GM20000 (cell line): Measurements from ENCODE around the gene MOGAT3.

Experiments used
- DNase-seq: peaks from one replicate; pipeline ENCODE4 v3.0.0; 2012; ENCODE audit warnings: low spot score
- TF ChIP-seq, protein P1 (sequence below): IDR thresholded peaks from 2 replicates; pipeline ENCODE4 v1.5.1; 2012; ENCODE audit warnings: mild to moderate bottlenecking, control low read depth; ENCODE audit errors: extremely low read depth, missing control alignments

MOGAT3 gene

DNA sequence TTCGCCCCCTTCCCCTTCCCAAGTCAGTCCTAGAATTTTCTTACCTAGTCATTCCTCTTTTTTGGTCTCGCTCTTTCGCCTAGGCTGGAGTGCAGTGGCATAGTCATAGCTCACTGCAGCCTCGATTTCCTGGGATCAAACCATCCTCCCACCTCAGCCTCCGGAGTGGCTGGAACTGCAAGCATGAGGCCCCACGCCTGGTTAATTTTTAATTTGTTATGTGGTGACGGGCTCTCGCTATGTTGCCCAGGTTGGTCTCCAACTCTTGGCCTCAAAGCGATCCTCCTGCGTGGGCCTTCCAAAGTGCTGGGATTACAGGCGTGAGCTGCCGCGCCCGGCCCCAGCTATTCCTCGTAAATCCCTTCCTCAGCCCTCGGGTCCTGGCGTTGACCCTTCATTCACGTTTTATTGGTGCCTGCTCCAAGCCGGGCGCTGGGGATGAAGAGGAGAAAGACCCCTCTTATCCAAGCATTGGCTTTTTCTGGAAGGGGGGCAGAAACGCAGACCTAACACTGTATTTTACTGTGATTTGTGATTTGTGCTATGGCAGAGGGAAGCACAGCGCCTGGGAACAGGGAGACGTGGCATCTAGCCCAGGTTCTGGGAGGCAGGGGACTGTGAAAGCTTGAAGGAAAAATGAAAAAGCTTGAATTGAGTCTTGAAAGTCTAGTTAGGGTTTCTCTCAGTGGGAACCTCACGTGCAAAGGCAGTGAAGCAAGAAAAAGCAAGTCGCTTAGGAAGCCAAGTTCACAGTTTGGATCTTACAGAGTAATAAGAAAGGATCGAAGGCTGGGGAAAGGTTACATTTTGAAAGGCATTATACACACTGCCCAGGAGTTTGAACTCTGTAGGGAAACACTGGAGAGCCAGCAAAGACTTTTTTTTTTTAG, 17.6 kb upstream of the MOGAT3 start:
- TF ChIP-seq, protein P1, sequence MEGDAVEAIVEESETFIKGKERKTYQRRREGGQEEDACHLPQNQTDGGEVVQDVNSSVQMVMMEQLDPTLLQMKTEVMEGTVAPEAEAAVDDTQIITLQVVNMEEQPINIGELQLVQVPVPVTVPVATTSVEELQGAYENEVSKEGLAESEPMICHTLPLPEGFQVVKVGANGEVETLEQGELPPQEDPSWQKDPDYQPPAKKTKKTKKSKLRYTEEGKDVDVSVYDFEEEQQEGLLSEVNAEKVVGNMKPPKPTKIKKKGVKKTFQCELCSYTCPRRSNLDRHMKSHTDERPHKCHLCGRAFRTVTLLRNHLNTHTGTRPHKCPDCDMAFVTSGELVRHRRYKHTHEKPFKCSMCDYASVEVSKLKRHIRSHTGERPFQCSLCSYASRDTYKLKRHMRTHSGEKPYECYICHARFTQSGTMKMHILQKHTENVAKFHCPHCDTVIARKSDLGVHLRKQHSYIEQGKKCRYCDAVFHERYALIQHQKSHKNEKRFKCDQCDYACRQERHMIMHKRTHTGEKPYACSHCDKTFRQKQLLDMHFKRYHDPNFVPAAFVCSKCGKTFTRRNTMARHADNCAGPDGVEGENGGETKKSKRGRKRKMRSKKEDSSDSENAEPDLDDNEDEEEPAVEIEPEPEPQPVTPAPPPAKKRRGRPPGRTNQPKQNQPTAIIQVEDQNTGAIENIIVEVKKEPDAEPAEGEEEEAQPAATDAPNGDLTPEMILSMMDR = no peak
- DNase-seq = no peak

DNA sequence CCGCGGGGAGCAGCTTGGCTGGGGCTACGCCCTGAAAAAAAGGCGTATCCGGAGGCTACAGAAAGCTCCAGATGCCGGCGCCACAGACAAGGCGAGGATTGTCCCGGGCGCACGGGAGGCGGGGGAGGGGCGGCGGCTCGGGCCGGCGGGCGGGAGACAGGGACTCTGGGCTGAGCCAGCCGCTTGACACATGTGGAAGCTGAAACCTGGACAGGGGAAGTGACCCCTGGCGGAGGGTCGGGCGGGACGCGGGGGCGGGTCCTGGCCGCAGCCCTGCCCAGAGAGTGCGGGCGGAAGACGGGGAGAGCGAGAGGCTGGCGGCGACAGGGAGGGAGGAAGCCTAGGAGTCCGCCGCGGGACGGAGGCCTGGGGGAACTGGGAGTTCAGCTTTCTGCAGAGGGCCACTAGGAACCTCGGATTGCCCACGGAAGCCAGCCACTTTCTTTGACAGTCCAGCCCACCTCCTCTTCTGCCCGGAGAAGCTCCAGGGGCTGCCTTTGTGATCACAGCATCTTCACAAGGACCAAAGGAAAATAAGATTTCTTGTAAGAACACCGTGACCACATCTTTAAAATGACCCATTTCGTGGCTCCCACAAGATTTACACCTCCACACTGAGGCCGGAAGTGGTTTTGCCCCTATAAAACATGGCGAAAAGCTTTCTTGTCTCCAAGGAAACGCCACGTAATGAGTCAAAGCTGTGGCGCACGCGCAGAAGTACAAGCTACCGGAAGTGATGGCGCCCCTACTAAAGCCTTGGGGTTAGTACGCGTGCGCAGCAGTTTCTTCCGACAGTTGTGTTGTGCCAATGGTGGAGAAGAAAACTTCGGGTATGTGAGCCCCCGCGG, 16.8 kb upstream of the MOGAT3 start, which contains the start of the genes PLOD3 and ZNHIT1:
Gene PLOD3, minus strand, starts transcription at position 194 of the 848 bp plus-strand sequence. CDS start 307 bp downstream, outside the sequence.
Gene ZNHIT1, plus strand, starts transcription at position 778 of the 848 bp plus-strand sequence. Its CDS starts 31 bp downstream, at position 809.
- peak; percentile 99 for DNase-seq
- TF ChIP-seq, protein P1 = no peak

DNA sequence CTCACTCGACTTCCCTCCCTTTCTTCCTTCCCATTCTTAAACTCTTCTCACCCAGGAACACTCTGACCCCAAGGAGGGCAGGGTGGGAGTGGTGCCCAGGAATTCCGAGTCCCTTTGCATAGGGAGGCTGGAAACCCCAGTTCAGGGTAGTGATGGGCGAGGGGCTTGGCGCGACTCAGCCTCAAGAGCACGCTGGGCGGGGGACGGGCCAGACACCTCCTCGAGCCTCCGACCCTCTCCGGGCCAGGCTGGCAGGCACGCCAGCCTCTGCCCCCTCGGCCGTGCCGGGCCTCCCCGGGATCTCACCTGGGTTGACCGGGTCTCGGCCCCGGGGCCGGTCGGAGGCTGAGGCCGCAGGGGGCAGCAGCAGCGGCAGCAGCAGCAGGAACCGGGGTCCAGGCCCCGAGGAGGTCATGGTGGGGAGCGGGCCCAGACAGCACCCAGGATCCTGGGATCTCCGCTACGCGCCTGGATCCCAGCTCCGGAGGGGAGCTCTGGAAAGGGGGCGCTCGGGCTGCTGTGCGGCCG, 16.1 kb upstream of the MOGAT3 start:
- DNase-seq = no peak
- TF ChIP-seq, protein P1 = no peak

DNA sequence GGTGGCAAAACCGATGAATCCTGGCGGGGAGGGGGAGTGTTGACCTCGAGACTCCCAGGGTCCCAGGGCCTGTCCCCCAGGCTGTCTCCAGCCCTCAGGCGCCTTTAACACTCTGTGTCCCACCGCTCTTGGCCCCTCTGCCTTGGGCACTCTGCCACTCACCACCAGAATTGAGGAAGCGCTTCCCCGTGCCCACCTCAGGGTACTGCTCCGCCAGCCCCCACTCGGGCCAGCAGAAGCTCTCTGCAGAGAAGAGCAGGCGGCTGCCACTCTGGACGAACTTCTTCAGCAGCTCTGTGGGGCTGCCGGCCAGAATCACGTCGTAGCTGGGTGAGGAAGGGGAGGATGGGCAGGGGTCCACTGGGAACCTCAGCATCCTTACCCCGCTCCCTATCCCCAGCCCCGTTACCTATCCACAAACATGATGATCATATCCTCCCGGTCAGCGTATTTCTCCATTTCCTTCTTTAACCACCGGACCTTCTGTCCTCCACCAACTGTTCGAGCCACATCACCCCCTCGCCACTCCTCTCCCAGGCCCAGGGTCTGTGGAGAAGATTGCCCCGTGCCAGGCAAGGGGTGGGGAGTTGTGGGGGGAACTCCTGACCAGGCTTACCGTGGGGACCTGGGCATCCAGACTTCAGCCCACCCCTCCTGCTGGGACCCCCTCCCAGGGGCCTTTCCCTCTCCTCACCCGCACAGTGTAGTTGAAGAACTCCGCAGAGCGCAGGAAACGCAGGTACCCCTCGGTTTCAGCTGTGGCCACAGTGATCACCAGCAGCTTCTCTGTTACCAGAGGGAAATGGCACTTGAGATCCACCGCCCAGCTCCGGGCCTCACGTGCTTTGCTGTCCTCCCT, 15.4 kb upstream of the MOGAT3 start:
- DNase-seq = no peak
- TF ChIP-seq, protein P1 = no peak

DNA sequence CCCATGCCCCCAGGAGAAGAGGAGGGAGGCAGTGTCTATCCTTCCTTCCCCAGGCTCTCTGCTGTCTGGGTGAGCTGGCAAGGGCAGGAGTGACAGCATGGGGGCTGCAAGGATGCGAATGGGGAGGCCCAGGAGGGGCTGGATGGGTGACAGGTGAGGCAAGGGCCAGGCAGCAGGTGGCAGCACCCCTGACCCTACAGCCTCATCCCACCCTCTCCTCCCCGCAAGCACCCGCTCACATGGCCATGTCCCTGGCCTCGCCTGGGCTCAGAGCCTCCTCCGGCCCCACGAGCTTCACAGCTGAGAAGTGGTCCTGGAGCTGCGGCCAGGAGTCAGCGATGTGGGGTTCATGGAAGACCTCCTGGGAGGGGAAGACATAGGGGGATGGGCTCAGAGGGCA, 11.2 kb upstream of the MOGAT3 start:
- TF ChIP-seq, protein P1 = no peak
- DNase-seq = no peak

DNA sequence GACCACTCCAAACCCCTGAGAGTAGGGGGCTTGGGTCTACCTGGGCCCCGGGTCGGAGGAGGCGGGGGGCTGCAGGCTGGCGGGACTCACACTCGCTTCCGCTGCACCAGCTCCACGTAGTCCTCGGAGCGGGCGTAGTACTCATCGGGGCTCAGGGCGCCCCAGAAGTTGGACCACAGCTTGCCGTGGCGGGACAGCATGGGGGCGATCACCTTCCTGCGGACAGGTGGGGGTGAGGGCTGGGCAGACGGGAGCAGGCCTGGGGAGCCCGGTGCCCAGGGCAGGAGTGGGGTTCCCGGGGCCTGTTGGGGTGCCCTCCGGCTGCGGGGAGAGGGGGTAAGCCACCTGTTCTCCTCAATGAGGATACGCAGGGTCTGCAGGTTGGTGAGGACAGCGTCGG, 10.7 kb upstream of the MOGAT3 start:
- DNase-seq = no peak
- TF ChIP-seq, protein P1 = no peak
